GM18526 (cell line): ENCODE measurements around the gene TMEM184A.
A peak's percentile ranks its signal among the peaks of the same experiment; 100 is the strongest.

Source experiments
- POLR2A ChIP-seq: IDR thresholded peaks from 3 replicates; pipeline ENCODE4 v1.6.1; 2011; ENCODE audit not compliant: insufficient read length; ENCODE audit errors: extremely low read depth

TMEM184A gene

GRCh38 chr7:1579481-1580421 is 23.7 kb upstream of the TMEM184A start:
- TF ChIP-seq POLR2A: no peak

GRCh38 chr7:1578513-1578912 is 22.5 kb upstream of the TMEM184A start:
- TF ChIP-seq POLR2A: no peak

GRCh38 chr7:1576521-1577253 is 20.7 kb upstream of the TMEM184A start:
- no peak for TF ChIP-seq POLR2A

- TF ChIP-seq POLR2A: no peak
Observed at GRCh38 chr7:1575809-1576208, 19.8 kb upstream of the TMEM184A start.

GRCh38 chr7:1572111-1572822 is 16.3 kb upstream of the TMEM184A start:
- no peak for TF ChIP-seq POLR2A

- peak; percentile 92 for TF ChIP-seq POLR2A
Observed at GRCh38 chr7:1569833-1570632, 14.0 kb upstream of the TMEM184A start, which contains the start of gene PSMG3. Gene PSMG3, minus strand, starts transcription at chr7:1570032. Its CDS starts 693 bp downstream, at chr7:1569339.

- TF ChIP-seq POLR2A: no peak
Observed at GRCh38 chr7:1569440-1569832, 13.4 kb upstream of the TMEM184A start.

GRCh38 chr7:1569016-1569415 is 13.0 kb upstream of the TMEM184A start:
- no peak for TF ChIP-seq POLR2A

- no peak for TF ChIP-seq POLR2A
Observed at GRCh38 chr7:1567896-1568510, 12.0 kb upstream of the TMEM184A start.

- TF ChIP-seq POLR2A: no peak
Observed at GRCh38 chr7:1567049-1567771, 11.2 kb upstream of the TMEM184A start.

GRCh38 chr7:1566687-1567048 is 10.7 kb upstream of the TMEM184A start:
- no peak for TF ChIP-seq POLR2A

GRCh38 chr7:1564603-1565022 is 8.6 kb upstream of the TMEM184A start:
- TF ChIP-seq POLR2A: no peak

GRCh38 chr7:1563981-1564602 is 8.1 kb upstream of the TMEM184A start:
- no peak for TF ChIP-seq POLR2A

GRCh38 chr7:1562597-1563051 is 6.6 kb upstream of the TMEM184A start:
- TF ChIP-seq POLR2A: no peak
